Measurements from ENCODE around the gene DNAJA1. TPM values are rescaled to one million over a fixed set of nuclear protein-coding genes. Genes with fewer than 3 reads are reported as not detected.

DNAJA1 gene
- 146 and 180 TPM in 2 replicates for total RNA-seq (ENCODE audit: low replicate concordance)

- H3K4me3 Mint-ChIP-seq: peak within 1 kb of the TSS; percentile 97
- no peaks in the 10 kb centered on the region for H3K9me3 ChIP-seq (ENCODE audit: low read depth)
- H3K27me3 Mint-ChIP-seq (ENCODE audit: insufficient read depth, low read depth): peaks cover 4% of the 10 kb centered on the region
- H3K27me3 ChIP-seq: no peaks in the 10 kb centered on the region
- peaks cover 27% of the 10 kb centered on the region for H3K36me3 Mint-ChIP-seq
- peak within 1 kb of the TSS; percentile 90 for H3K27ac Mint-ChIP-seq
- no peaks in the 10 kb centered on the region for H3F3A ChIP-seq (ENCODE audit: low read depth)
- TF ChIP-seq EZH2 (IDR thresholded peaks at IDR 0.05) (no peak), EZH2phosphoT487 (IDR thresholded peaks at IDR 0.05) (no peak)
- TF ChIP-seq, protein P1, sequence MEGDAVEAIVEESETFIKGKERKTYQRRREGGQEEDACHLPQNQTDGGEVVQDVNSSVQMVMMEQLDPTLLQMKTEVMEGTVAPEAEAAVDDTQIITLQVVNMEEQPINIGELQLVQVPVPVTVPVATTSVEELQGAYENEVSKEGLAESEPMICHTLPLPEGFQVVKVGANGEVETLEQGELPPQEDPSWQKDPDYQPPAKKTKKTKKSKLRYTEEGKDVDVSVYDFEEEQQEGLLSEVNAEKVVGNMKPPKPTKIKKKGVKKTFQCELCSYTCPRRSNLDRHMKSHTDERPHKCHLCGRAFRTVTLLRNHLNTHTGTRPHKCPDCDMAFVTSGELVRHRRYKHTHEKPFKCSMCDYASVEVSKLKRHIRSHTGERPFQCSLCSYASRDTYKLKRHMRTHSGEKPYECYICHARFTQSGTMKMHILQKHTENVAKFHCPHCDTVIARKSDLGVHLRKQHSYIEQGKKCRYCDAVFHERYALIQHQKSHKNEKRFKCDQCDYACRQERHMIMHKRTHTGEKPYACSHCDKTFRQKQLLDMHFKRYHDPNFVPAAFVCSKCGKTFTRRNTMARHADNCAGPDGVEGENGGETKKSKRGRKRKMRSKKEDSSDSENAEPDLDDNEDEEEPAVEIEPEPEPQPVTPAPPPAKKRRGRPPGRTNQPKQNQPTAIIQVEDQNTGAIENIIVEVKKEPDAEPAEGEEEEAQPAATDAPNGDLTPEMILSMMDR (IDR thresholded peaks at IDR 0.05): no peak
- peak within 1 kb of the TSS; percentile 77 for H3K9ac ChIP-seq
- peak within 1 kb of the TSS; percentile 92 for H3K27ac ChIP-seq
- H2AFZ ChIP-seq (replicated peaks): peak within 1 kb of the TSS; percentile 34
- peaks cover 71% of the 10 kb centered on the region for H4K20me1 ChIP-seq (ENCODE audit: low read depth)
- H3K4me3 ChIP-seq: peak within 1 kb of the TSS; percentile 71
- peak within 1 kb of the TSS; percentile 95 for H3K4me2 ChIP-seq
- H3K4me1 ChIP-seq: peaks cover 25% of the 10 kb centered on the region
- peaks cover 29% of the 10 kb centered on the region for H3K4me1 Mint-ChIP-seq
- H3K36me3 ChIP-seq: peaks cover 22% of the 10 kb centered on the region
- no peaks in the 10 kb centered on the region for H3K9me3 Mint-ChIP-seq
- peaks cover 98% of the 10 kb centered on the region for H3K79me2 ChIP-seq (ENCODE audit: low read depth)
- peak; percentile 97 for DNase-seq (ENCODE audit: low spot score)
These were observed at the start of gene DNAJA1 for GRCh38 chr9:33024966-33025571. DNAJA1 (plus strand) TSS chr9:33025273; CDS start chr9:33026485, 1,212 bp downstream.

DNA sequence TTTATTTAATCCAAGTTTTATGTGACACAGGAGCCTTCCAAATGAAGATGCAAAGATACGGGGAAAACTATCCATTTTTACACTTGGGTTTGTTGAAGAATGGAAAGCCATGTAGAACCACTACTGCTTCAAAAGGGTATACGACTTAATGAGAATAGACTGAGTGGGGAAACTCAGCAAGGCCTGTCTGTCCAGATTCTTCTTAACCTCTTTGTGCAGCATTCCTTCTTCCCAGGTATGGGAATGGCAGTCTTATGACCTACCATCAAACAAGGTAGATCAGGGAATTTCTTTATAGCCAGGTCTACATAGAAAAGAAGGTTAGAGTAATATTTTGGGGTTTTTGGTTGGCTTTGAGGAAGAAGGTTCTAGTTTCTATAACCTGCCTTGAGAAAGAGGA lies 47.0 kb upstream of the DNAJA1 start:
- Histone ChIP-seq H3K4me1 (no peaks in the 10 kb centered on the region), H3F3A (ENCODE audit: low read depth) (no peaks in the 10 kb centered on the region), H3K9ac (no peak overlapping the region), H3K27me3 (no peaks in the 10 kb centered on the region), H3K36me3 (peaks cover 6% of the 10 kb centered on the region), H3K4me3 (no peak overlapping the region), H3K9me3 (ENCODE audit: low read depth) (no peaks in the 10 kb centered on the region), H2AFZ (replicated peaks) (no peak overlapping the region), H3K4me2 (no peak overlapping the region), H4K20me1 (ENCODE audit: low read depth) (no peaks in the 10 kb centered on the region), H3K79me2 (ENCODE audit: low read depth) (no peaks in the 10 kb centered on the region), H3K27ac (no peak overlapping the region)
- Mint-ChIP-seq H3K9me3 (no peaks in the 10 kb centered on the region), H3K36me3 (peaks cover 25% of the 10 kb centered on the region), H3K4me1 (no peaks in the 10 kb centered on the region), H3K4me3 (no peak overlapping the region), H3K27ac (no peak overlapping the region), H3K27me3 (ENCODE audit: insufficient read depth, low read depth) (no peaks in the 10 kb centered on the region)
- no peak for DNase-seq (ENCODE audit: low spot score)
- TF ChIP-seq, protein P1 (IDR thresholded peaks at IDR 0.05): no peak
- TF ChIP-seq EZH2phosphoT487 (IDR thresholded peaks at IDR 0.05) (no peak), EZH2 (IDR thresholded peaks at IDR 0.05) (no peak)

GRCh38 chr9:32986971-32987370 lies 38.1 kb upstream of the DNAJA1 start:
- no peak overlapping the region for H3K27ac Mint-ChIP-seq
- peaks cover 2% of the 10 kb centered on the region for H3K27me3 Mint-ChIP-seq (ENCODE audit: insufficient read depth, low read depth)
- H3K4me1 ChIP-seq: no peaks in the 10 kb centered on the region
- no peak overlapping the region for H3K9ac ChIP-seq
- H3F3A ChIP-seq (ENCODE audit: low read depth): no peaks in the 10 kb centered on the region
- DNase-seq (ENCODE audit: low spot score): no peak
- H3K27ac ChIP-seq: no peak overlapping the region
- H3K79me2 ChIP-seq (ENCODE audit: low read depth): peaks cover 12% of the 10 kb centered on the region
- no peak overlapping the region for H3K4me2 ChIP-seq
- H3K4me1 Mint-ChIP-seq: no peaks in the 10 kb centered on the region
- TF ChIP-seq EZH2phosphoT487 (IDR thresholded peaks at IDR 0.05) (no peak), EZH2 (IDR thresholded peaks at IDR 0.05) (no peak)
- TF ChIP-seq, protein P1 (IDR thresholded peaks at IDR 0.05): no peak
- H3K4me3 ChIP-seq: no peak overlapping the region
- no peaks in the 10 kb centered on the region for H4K20me1 ChIP-seq (ENCODE audit: low read depth)
- no peaks in the 10 kb centered on the region for H3K27me3 ChIP-seq
- no peak overlapping the region for H3K4me3 Mint-ChIP-seq
- H2AFZ ChIP-seq (replicated peaks): no peak overlapping the region
- peaks cover 13% of the 10 kb centered on the region for H3K36me3 Mint-ChIP-seq
- no peaks in the 10 kb centered on the region for H3K9me3 ChIP-seq (ENCODE audit: low read depth)
- H3K9me3 Mint-ChIP-seq: no peaks in the 10 kb centered on the region
- peaks cover 8% of the 10 kb centered on the region for H3K36me3 ChIP-seq

Data from neural progenitor cell (in vitro differentiated cells).